Measurements from ENCODE around the gene FOXP1. TPM values are rescaled to one million over a fixed set of nuclear protein-coding genes. Genes with fewer than 3 reads are reported as not detected.

FOXP1 gene
- total RNA-seq, 2 experiments from 2014 or later, result 493 to 508 TPM

- no peak overlapping the region for H3K27ac Mint-ChIP-seq
- POLR2A ChIA-PET, result no interaction called here
Measured at GRCh38 chr3:71545330-71545729, 38.2 kb downstream of the FOXP1 start.

GRCh38 chr3:71543371-71544016 lies 40.0 kb downstream of the FOXP1 start:
- H3K27ac Mint-ChIP-seq, result no peak overlapping the region
- H3K4me3 Mint-ChIP-seq, result no peak overlapping the region
- no peak overlapping the region for H3K27ac ChIP-seq (ENCODE audit: low read depth in 1 of 2, low read length in 2 of 2)
- no peaks in the 10 kb centered on the region for H3K9me3 Mint-ChIP-seq
- ATAC-seq (ENCODE audit: poor library complexity) (no peak), DNase-seq (no peak)
- H3K36me3 Mint-ChIP-seq (ENCODE audit: low read depth), result no peaks in the 10 kb centered on the region
- TF ChIP-seq CTCF (IDR thresholded peaks at IDR 0.05), result no peak
- H3K4me3 ChIP-seq (ENCODE audit: low read length), result no peak overlapping the region
- peaks cover 11% of the 10 kb centered on the region for H3K4me1 Mint-ChIP-seq (ENCODE audit: low read depth)
- H3K4me1 ChIP-seq (ENCODE audit: insufficient read depth, low read length), result peaks cover 2% of the 10 kb centered on the region
- intact Hi-C loops (cut with DNase I, micrococcal nuclease), result no loop called here
- POLR2A ChIA-PET, result no interaction called here
- H3K9me3 ChIP-seq (ENCODE audit: control insufficient read depth in 1 of 2, insufficient read depth in 1 of 2, low read length in 2 of 2), result no peaks in the 10 kb centered on the region
- CTCF ChIA-PET, result interaction anchor here (1.2 kb wide), 1 partner anchor 460 kb away, joined by 3 read pairs; no protein-coding TSS in a partner anchor
- no peaks in the 10 kb centered on the region for H3K36me3 ChIP-seq (ENCODE audit: insufficient read depth, low read length)
- no peaks in the 10 kb centered on the region for H3K27me3 ChIP-seq (ENCODE audit: control insufficient read depth in 1 of 2, insufficient read depth in 2 of 2, low read length in 2 of 2)
- no peaks in the 10 kb centered on the region for H3K27me3 Mint-ChIP-seq

More at GRCh38 chr3:71545330-71545729, 38.2 kb downstream of the FOXP1 start:
- no peaks in the 10 kb centered on the region for H3K36me3 Mint-ChIP-seq (ENCODE audit: low read depth)
- peaks cover 11% of the 10 kb centered on the region for H3K4me1 Mint-ChIP-seq (ENCODE audit: low read depth)
- ATAC-seq (ENCODE audit: poor library complexity) (no peak), DNase-seq (no peak)
- no peak for TF ChIP-seq CTCF (IDR thresholded peaks at IDR 0.05)
- no peaks in the 10 kb centered on the region for H3K27me3 Mint-ChIP-seq
- Histone ChIP-seq H3K27ac (ENCODE audit: low read depth in 1 of 2, low read length in 2 of 2) (no peak overlapping the region), H3K27me3 (ENCODE audit: control insufficient read depth in 1 of 2, insufficient read depth in 2 of 2, low read length in 2 of 2) (no peaks in the 10 kb centered on the region), H3K36me3 (ENCODE audit: insufficient read depth, low read length) (no peaks in the 10 kb centered on the region), H3K9me3 (ENCODE audit: control insufficient read depth in 1 of 2, insufficient read depth in 1 of 2, low read length in 2 of 2) (no peaks in the 10 kb centered on the region), H3K4me1 (ENCODE audit: insufficient read depth, low read length) (peaks cover 2% of the 10 kb centered on the region), H3K4me3 (ENCODE audit: low read length) (no peak overlapping the region)
- H3K4me3 Mint-ChIP-seq, result no peak overlapping the region
- no peaks in the 10 kb centered on the region for H3K9me3 Mint-ChIP-seq
- CTCF ChIA-PET, result no interaction called here
- intact Hi-C loops (cut with DNase I, micrococcal nuclease), result no loop called here

GRCh38 chr3:71542521-71543370 lies 40.8 kb downstream of the FOXP1 start:
- H3K4me3 Mint-ChIP-seq, result no peak overlapping the region
- peak in 3 of 14 experiments; percentile 14 to 46 (median 39) for DNase-seq
- CTCF ChIA-PET, result interaction anchor here (1.2 kb wide), 1 partner anchor 459 kb away, joined by 3 read pairs; no protein-coding TSS in a partner anchor

More at GRCh38 chr3:71542521-71543370, 40.8 kb downstream of the FOXP1 start:
- H3K36me3 Mint-ChIP-seq (ENCODE audit: low read depth), result no peaks in the 10 kb centered on the region
- peak; percentile 49 for ATAC-seq (ENCODE audit: poor library complexity)
- intact Hi-C loops (cut with DNase I, micrococcal nuclease), result no loop called here
- no peaks in the 10 kb centered on the region for H3K27me3 ChIP-seq (ENCODE audit: control insufficient read depth in 1 of 2, insufficient read depth in 2 of 2, low read length in 2 of 2)
- peaks cover 2% of the 10 kb centered on the region for H3K4me1 ChIP-seq (ENCODE audit: insufficient read depth, low read length)
- H3K9me3 ChIP-seq (ENCODE audit: control insufficient read depth in 1 of 2, insufficient read depth in 1 of 2, low read length in 2 of 2), result no peaks in the 10 kb centered on the region
- no peaks in the 10 kb centered on the region for H3K27me3 Mint-ChIP-seq
- peaks cover 11% of the 10 kb centered on the region for H3K4me1 Mint-ChIP-seq (ENCODE audit: low read depth)
- no peak for TF ChIP-seq CTCF (IDR thresholded peaks at IDR 0.05)
- no peaks in the 10 kb centered on the region for H3K36me3 ChIP-seq (ENCODE audit: insufficient read depth, low read length)
- H3K27ac Mint-ChIP-seq, result no peak overlapping the region
- POLR2A ChIA-PET, result interaction anchor here (0.5 kb wide), 1 partner anchor 311 kb away, joined by 3 read pairs; no protein-coding TSS in a partner anchor
- H3K4me3 ChIP-seq (ENCODE audit: low read length), result no peak overlapping the region
- no peak overlapping the region for H3K27ac ChIP-seq (ENCODE audit: low read depth in 1 of 2, low read length in 2 of 2)
- H3K9me3 Mint-ChIP-seq, result no peaks in the 10 kb centered on the region
